ENCODE data around the gene FAAH2. TPM values are rescaled to one million over a fixed set of nuclear protein-coding genes. Genes with fewer than 3 reads are reported as not detected.

Gene FAAH2
- total RNA-seq, 6 experiments from 2014 or later = not detected

DNA sequence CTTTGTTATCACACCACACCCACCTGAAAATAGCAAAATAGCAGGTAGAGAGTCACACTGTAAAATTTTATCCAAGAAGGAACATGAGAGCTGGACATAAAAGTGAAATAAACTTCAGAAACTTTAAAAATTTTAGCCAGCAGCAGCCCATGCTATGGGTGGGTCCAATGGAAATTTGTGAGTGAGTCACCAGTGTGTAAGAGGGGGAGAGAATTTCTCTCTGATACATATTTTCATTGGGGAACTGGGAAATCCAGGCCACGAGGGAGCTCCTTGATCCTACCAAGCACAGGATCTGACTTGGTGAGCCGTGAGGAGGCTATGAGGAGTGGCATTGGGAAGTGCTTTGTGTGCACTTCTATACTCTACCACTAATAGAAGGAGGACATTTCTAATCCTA, 136.3 kb downstream of the FAAH2 start:
- H3K9me3 Mint-ChIP-seq = no peaks in the 10 kb centered on the region
- TF ChIP-seq, protein P1, sequence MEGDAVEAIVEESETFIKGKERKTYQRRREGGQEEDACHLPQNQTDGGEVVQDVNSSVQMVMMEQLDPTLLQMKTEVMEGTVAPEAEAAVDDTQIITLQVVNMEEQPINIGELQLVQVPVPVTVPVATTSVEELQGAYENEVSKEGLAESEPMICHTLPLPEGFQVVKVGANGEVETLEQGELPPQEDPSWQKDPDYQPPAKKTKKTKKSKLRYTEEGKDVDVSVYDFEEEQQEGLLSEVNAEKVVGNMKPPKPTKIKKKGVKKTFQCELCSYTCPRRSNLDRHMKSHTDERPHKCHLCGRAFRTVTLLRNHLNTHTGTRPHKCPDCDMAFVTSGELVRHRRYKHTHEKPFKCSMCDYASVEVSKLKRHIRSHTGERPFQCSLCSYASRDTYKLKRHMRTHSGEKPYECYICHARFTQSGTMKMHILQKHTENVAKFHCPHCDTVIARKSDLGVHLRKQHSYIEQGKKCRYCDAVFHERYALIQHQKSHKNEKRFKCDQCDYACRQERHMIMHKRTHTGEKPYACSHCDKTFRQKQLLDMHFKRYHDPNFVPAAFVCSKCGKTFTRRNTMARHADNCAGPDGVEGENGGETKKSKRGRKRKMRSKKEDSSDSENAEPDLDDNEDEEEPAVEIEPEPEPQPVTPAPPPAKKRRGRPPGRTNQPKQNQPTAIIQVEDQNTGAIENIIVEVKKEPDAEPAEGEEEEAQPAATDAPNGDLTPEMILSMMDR (IDR thresholded peaks at IDR 0.05) = no peak
- no peak overlapping the region for H3K4me3 Mint-ChIP-seq
- H3K4me1 Mint-ChIP-seq (ENCODE audit: low read depth) = no peaks in the 10 kb centered on the region
- no peaks in the 10 kb centered on the region for H3K27me3 Mint-ChIP-seq (ENCODE audit: insufficient read depth)
- H3K27ac Mint-ChIP-seq = no peak overlapping the region
- DNase-seq = no peak
- H3K36me3 Mint-ChIP-seq (ENCODE audit: low read depth) = no peaks in the 10 kb centered on the region

DNA sequence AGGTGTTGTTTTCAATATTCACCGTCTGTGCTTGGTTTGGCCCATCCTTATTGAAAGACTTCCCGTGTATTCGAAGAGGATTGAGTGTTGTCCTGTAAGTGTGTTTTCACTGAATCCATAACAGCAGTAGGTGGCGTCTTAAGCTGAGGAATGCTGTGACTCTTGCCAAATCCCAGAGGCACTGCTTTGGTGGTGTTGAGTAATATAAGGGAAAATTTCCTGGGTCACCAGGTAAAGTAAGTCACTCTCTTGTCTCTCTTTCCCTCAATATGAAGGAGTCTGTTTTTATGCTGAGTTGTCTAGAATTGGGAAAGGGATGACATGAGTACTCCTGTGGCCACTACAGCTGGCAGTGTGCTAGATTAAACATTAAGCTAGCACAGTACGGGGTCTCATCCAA, 158.6 kb downstream of the FAAH2 start:
- Mint-ChIP-seq H3K4me1 (ENCODE audit: low read depth) (no peaks in the 10 kb centered on the region), H3K4me3 (no peak overlapping the region), H3K27me3 (ENCODE audit: insufficient read depth) (no peaks in the 10 kb centered on the region), H3K9me3 (peaks cover 6% of the 10 kb centered on the region; the same call in 1 of the 2 replicates), H3K27ac (no peak overlapping the region), H3K36me3 (ENCODE audit: low read depth) (no peaks in the 10 kb centered on the region)
- DNase-seq = no peak
- TF ChIP-seq, protein P1 (IDR thresholded peaks at IDR 0.05) = no peak

DNA sequence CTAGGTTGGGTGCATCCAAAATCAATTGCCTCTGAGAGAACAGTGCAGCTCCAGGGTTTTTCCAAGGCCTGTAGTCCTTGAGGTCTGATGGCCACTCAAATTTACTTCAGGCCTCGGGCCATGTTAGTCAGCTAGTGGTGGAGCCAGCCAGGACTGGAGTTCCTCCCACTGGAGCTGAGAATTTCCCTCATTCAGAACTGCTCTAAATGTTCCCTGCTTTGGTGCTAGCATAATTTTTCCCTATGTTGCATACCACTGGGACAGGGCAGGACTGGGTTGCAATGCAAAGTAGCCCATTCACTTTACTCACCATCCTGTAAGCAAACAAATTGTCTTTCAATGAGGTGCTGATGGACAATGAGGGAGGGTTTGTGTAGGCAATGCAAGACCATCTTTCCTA, 159.3 kb downstream of the FAAH2 start:
- Mint-ChIP-seq H3K36me3 (ENCODE audit: low read depth) (no peaks in the 10 kb centered on the region), H3K4me3 (no peak overlapping the region), H3K27ac (no peak overlapping the region), H3K27me3 (ENCODE audit: insufficient read depth) (no peaks in the 10 kb centered on the region), H3K9me3 (peaks cover 6% of the 10 kb centered on the region; the same call in 1 of the 2 replicates), H3K4me1 (ENCODE audit: low read depth) (no peaks in the 10 kb centered on the region)
- DNase-seq = no peak
- TF ChIP-seq, protein P1 (IDR thresholded peaks at IDR 0.05) = no peak

DNA sequence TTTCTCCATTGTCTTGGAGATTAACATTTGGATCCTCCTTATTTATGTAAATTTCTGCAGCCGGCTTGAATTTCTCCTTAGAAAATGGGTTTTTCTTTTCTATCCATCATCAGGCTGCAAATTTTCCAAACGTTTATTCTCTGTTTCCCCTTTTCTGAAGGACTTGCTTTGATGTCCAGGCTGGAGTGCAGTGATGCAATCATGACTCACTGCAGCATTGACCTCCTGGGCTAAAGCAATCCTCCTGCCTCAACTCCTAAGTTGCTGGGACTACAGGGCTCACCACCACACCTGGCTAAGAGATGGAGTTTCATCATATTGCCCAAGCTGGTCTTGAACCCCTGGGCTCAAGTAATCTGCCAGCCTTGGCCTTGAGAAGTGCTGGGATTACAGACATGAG, 161.3 kb downstream of the FAAH2 start:
- Mint-ChIP-seq H3K27ac (no peak overlapping the region), H3K9me3 (peaks cover 5% of the 10 kb centered on the region; the same call in 1 of the 2 replicates), H3K36me3 (ENCODE audit: low read depth) (no peaks in the 10 kb centered on the region), H3K4me3 (no peak overlapping the region), H3K27me3 (ENCODE audit: insufficient read depth) (no peaks in the 10 kb centered on the region), H3K4me1 (ENCODE audit: low read depth) (no peaks in the 10 kb centered on the region)
- no peak for DNase-seq
- TF ChIP-seq, protein P1 (IDR thresholded peaks at IDR 0.05) = no peak

DNA sequence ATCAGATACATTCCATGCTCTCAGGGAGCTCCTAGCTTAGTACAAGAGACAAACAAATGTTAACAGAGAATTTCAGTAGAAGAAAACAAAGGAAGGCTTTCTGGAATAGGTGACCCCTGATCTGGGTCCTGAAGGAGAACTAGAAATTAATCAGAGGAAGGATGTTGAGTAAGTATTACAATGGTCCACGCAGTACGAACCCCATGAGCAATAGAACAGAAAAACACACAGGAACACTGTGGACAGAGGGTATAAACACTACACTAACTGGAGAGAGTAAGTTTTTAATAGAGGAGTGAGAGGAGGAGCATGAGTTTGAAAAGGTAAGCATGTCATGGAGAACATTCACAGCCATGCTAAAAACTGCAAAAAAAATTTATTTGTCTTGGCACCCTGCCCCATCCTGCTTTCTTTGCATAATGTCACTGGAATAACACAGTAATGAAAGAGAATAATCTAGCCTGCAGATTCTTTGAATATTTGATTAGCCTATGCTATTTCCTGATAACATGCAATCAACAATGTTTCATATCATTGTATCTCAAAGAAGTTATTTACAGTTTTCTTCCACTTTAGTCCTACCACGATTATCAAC, 165.0 kb downstream of the FAAH2 start:
- no peaks in the 10 kb centered on the region for H3K9me3 Mint-ChIP-seq
- no peak for DNase-seq
- H3K4me3 Mint-ChIP-seq = no peak overlapping the region
- no peaks in the 10 kb centered on the region for H3K27me3 Mint-ChIP-seq (ENCODE audit: insufficient read depth)
- H3K4me1 Mint-ChIP-seq (ENCODE audit: low read depth) = no peaks in the 10 kb centered on the region
- H3K27ac Mint-ChIP-seq = no peak overlapping the region
- TF ChIP-seq, protein P1 (IDR thresholded peaks at IDR 0.05) = no peak
- H3K36me3 Mint-ChIP-seq (ENCODE audit: low read depth) = no peaks in the 10 kb centered on the region

Measured in HFFc6 (cell line).